Astrocyte of the cerebellum (primary cell): ENCODE results near the gene SLCO1A2.

ENCODE experiments used
- DNase-seq: peaks from one replicate; pipeline ENCODE4 v3.0.0-alpha.2; 2011; ENCODE audit warnings: low read depth
- H3K4me3 ChIP-seq: 2 replicates; pipeline ENCODE4 v1.5.1; 2011; ENCODE audit warnings: mild to moderate bottlenecking, low read depth, low read length, moderate library complexity
- CTCF ChIP-seq: IDR thresholded peaks from 2 replicates; pipeline ENCODE4 v1.5.1; 2012; ENCODE audit warnings: low read length, low read depth, moderate library complexity, mild to moderate bottlenecking; ENCODE audit errors: missing control alignments
- in situ Hi-C: cut with HindIII; loops from 2 replicates; pipeline ENCODE4 v1.10.0; 2017; ENCODE audit warnings: low sequenced_read_pairs

The SLCO1A2 gene

DNA sequence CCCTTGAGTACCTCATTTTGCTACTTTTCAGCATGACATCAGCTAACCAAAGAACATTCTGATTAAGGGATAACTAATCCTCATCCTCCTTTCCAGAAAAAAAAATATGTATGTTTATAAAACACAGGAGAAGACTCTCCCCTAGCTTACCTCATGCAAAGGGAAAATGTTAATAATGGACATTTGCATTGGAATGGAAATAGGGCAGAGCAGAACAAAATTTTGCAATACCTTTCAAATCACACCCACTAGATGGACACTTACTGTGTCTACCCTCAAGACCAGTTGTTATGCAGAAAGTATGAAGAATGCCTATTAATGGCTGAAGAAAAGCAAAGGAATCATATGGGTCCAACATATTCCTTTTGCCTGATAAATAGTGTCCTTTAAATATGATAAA, 8.9 kb upstream of the SLCO1A2 start:
- no peak for DNase-seq
- no peak for TF ChIP-seq CTCF
- in situ Hi-C loops: no loop called here
- H3K4me3 ChIP-seq: no peak overlapping the region

GRCh38 chr12:21341769-21342168, 7.1 kb upstream of the SLCO1A2 start:
- TF ChIP-seq CTCF: no peak
- no peak overlapping the region for H3K4me3 ChIP-seq
- DNase-seq: no peak
- in situ Hi-C loops: no loop called here

DNA sequence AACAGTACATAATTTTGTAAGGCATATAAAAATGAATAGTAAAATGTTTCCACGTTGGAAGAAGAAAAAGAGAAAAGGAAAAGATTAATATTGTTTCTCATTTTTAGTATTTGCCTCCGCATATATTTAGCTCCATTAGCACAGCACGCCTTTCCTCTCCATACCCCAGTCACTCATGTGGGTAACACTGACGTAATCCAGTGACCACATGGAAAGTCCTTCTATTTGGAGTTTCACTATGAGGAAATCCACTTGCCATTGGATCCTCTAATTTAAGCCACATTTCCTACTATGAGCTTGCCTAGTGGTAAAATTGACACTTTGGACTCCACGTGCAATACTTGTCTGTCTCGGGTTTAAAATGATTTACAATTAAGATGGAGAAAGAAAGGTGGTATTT, 5.7 kb upstream of the SLCO1A2 start:
- no peak for DNase-seq
- no peak overlapping the region for H3K4me3 ChIP-seq
- in situ Hi-C loops: no loop called here
- TF ChIP-seq CTCF: no peak

DNA sequence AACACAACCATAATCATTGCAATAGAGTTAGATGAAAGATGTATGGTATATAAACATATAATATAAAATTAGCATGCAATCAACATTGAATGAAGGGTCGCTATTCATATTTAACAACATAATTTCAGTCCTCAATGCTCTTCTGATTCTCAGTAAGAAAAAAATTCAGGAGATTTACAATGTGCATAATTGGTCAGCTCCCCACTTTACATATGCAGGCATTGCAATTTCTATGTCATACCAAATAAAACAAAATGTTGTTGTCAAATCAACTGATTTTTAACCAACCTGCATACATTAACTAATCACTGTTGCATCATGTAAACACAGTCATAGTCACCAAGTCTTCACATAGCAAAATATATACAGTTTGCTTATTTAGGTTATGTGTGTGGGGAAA, 5.2 kb upstream of the SLCO1A2 start:
- H3K4me3 ChIP-seq: no peak overlapping the region
- in situ Hi-C loops: no loop called here
- TF ChIP-seq CTCF: no peak
- DNase-seq: no peak

DNA sequence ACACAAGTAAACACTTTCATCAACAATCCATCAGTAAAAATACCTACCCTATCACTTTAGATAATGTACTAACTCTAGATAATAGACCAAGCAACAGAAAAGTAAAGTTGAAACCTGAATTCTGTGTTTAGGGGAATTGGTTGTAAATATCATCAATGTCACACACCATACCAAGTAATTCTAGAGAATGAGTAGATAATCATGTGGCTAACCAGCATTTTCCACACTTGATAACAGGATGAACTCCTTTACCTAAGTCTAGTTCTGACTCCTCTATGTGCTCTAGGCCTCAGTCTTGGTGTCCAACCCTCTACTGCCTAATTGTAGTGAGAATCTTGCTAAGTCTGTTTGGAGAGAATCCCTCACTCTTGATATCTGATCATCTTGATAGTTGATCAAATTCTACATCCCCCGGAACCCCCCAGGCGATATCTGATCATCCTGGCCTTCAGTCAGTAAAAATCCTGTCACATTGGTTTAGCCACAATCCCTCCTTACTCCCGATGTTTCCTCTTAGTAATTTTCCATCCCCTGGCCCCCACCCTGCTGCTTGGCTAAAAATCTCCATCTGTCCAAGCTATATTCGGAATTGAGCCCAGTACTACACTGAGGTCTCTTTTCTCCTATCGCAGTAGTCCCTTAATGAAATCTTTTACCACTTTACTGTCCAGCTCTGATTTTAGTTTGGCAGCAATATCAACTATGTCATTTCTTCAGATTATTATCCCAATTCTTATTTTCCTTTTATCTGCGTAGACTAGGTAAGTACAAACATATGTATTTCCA, 3.4 kb upstream of the SLCO1A2 start:
- in situ Hi-C loops: no loop called here
- no peak overlapping the region for H3K4me3 ChIP-seq
- no peak for DNase-seq
- TF ChIP-seq CTCF: no peak

- in situ Hi-C loops: no loop called here
- no peak for TF ChIP-seq CTCF
- DNase-seq: no peak
- no peak overlapping the region for H3K4me3 ChIP-seq
Measured at GRCh38 chr12:21337453-21337852, 2.7 kb upstream of the SLCO1A2 start.
